Muscle of back (tissue), 11 donors: ENCODE measurements around the gene IBA57. TPM values are rescaled to one million over a fixed set of nuclear protein-coding genes. Genes with fewer than 3 reads are reported as not detected.
"Not testable (repeated sequence)": the region's sequence is repeated elsewhere in the genome, so short reads cannot be mapped to it uniquely, and the experiment has no call there.

Experiments
- DNase-seq, 3 donors: peaks; one replicate each; pipeline versions ENCODE4 v3.0.0 to v3.0.0-alpha.2; 2013
- polyA plus RNA-seq, 10 donors: library from polyadenylated mRNA; unstranded; fragments of 120-200 nt; gene quantifications; one replicate each; pipeline ENCODE4 v1.2.1, GENCODE V29; 2013; ENCODE audit not compliant: insufficient read length in 10 of 10

The IBA57 gene
- polyA plus RNA-seq, 10 donors = 3.6 to 5.7 (median 4.3) TPM

DNA sequence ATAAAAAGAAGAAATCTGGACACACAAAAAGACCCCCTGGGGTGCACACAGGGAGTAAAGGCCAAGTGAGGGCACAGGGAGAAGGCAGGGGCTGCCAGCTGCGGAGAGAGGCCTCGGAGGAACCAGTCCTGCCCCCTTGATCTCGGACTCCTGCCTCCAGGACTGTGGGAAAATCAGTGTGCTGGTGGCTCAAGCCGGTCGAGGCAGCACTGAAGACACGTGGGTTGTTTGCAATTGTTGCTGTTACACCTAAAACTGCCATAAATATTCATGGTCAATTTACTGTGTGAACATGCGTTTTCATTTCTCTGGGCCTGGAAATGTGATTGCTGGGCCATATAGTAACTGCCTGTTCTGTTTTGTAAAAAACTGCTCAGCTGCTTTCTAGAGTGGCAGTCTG is 18.5 kb downstream of the IBA57 start:
- no peak for DNase-seq

DNA sequence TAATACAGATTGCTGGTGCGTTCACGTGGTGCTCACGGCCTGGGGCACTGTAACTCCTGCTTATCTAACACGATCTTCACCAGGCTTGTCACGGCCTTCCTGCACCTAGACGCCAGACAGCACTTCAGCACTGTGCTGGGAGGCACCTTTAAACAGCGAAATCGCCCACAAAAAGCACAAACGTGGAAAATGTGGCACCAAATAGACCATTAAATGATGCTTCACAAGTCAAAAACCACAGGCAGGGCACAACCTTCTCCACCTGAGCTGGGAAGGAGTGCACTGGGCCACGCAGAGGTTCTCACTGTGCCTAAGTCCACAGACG is 20.0 kb downstream of the IBA57 start:
- no peak for DNase-seq

DNA sequence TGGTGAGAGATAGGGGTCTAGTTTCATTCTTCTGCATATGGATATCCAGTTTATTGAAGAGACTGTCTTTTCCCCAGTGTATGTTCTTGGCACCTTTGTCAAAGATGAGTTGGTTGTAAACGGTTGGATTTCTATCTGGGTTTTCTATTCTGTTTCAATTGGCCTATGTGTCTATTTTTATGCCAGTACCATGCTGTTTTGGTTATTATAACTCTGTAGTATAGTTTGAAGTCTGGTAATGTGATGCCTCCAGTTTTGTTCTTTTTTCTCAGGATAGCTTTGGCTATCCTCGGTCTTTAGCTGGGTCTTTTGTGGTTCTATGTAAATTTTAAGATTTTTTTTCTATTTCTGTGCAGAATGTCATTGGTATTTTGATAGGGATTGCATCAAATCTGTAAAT is 22.6 kb downstream of the IBA57 start:
- not testable (repeated sequence) for DNase-seq

DNA sequence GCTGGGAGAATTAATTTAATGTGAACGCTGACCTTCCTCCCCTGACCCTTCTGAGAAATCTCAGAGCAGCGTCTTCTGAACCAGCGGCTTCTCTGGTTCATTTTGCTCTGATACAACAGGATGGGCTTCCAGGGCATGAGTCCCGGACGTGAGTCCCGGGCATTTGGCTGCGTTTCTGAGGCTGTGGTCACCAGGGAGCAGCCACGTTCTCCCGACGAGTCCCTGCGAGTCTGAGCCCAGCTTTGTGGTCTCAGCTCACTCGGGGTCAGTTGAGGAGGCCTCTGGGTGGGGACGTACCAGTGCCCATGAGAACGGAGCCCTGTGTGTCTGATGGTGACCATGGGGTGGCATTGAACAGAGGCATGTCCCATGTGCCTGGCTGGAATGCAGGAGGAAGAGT is 24.6 kb downstream of the IBA57 start:
- no peak for DNase-seq

DNA sequence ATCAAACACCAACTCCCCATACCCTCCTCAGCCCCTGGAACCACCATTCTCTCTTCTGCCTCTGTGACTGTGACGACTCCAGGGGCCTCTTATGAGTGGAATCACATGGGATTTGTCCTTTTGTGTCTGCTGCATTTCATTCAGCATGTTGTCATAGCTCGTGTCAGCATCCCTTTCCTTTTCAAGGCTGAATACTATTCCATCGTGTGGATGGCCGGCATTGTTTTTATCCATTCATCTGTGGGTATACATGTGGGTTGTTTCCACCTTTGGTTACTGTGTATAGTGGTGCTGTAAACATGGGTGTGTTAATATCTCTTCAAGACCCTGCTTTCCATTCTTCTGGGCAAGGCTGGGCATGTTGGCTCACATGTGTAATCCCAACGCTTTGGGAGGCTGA is 25.2 kb downstream of the IBA57 start:
- DNase-seq = no peak

DNA sequence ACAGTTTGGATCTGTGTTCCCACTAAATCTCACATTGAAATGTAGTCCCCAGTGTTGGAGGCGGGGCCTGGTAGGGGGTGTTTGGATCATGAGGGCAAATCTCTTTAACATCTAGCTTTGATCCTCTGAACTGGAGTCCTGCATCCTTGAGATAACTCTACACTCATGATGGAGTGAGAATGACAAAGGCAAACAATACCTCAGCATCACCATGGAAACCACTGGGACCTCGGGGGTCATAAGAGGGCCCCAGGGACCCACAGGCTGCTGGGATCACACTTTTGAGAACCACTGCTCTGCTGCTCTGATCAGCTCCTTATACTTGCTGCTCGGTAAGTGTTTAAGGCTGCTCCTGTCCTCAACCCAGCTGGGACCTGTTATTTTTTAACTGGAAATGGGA is 28.8 kb downstream of the IBA57 start:
- DNase-seq = no peak

DNA sequence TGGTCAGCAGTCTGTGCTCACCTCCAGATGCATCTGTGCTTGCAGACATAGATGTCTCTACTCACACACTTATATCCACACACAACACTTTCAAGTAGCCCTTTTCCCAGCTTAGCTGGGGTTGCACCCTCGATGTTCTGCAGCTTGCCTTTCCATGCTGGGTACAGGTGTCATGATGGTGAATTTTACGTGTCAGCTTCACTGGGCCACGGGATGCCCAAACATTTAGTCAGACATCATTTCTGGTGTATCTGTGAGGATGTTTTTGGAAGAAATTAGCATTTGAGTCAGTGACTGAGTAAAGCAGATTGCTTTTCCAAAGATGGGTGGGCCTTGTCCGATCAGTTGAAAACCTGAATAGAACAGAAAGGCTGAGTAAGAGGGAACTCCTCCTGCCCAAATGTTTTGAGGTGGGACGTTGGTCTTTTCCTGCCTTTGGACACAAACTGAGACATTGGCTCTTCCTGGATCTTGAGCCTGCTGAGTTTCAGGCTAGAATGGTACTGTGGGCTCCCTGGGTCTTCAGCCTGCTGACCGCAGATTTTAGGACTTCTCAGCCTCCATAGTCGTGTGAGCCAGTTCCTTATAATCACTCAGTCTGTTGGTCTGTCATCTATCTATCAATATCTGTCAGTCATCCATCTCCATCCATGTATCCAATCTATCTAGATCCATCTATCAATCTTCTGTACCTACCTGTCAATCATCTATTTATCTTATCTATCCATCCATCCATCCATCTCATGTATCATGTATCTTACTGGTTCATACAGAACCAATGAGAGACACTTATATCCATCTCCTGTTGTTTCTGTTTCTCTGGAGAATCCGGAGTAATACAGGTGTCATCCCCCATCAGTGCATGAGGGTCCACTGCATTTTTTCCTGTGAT is 29.6 kb downstream of the IBA57 start:
- no peak for DNase-seq

DNA sequence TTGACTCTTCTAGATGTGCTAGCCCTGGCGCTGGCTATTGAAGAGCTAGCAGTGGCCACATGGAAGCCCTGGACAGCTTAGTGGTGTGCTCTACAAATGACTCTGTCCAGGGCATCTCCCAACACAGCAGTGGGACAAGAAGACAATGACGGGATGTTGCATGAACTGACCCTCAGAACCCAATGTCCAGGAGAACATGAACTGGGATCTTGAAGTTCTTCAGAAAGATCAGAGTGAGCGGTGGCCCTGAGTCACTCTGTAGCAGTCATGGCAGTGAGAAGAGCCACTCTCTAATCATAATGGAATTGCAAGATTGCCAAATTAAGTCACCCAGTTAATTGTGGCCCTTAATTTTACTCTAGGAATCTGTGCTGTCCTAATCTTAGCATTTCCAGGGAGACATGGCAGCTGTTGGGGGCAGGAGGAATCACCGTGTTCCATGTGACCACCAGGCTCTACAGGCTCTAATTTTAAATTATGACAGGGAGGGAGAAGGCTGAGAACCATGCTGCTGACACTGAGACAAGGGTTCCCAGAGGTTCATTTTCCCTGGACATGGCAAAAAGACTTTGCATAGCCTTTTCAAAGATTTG is 32.0 kb downstream of the IBA57 start:
- peak in 2 of 3 donors; percentile 6 to 51 for DNase-seq

DNA sequence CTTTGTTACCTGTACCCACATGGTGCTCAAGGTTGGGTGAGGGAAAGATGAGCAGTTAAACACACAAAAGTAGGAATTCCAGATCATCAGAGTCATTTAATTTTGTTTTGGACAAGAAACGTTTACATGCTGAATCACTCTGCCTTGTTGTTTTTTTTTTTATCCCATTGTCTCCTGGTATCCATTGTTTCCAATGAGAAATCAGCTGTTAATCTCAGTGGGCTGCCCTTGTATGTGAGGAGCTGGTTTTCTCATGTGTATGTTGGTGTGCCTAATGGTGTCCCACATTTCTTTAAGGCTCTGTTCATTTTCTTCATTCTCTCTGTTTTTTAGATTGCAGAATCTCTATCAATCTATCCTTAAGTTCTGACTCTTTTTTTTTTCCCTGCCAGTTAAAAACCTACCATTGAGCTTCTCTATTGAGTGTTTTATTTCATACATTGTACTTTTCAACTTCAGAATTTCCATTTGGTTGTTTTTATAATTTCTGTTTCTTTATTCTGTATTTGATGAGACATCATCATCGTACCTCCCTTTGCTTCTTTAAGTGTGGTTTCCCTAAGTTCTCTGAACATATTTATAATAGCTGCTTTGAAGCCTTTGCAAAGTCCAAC is 33.5 kb downstream of the IBA57 start:
- DNase-seq = no peak

DNA sequence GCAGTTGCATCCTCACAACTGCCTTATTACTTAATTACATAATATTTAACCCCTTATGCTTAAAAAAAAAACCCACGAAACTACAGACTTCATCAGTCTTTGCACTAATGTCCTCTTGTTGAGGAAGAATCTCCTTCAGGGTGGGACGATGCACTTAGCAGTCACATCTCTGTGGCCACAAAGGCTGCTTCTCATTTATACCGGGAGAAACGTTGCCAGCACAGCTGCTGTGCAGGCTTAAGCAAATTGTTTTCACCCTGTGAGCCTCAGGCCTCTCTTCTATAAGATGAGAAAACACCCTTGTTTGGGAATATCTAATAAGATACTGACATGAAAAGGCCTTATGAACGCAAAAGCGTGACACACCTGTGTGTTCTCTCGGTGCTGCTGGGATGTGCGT is 39.4 kb downstream of the IBA57 start:
- DNase-seq = peak in 2 of 3 donors; percentile 42 to 75

DNA sequence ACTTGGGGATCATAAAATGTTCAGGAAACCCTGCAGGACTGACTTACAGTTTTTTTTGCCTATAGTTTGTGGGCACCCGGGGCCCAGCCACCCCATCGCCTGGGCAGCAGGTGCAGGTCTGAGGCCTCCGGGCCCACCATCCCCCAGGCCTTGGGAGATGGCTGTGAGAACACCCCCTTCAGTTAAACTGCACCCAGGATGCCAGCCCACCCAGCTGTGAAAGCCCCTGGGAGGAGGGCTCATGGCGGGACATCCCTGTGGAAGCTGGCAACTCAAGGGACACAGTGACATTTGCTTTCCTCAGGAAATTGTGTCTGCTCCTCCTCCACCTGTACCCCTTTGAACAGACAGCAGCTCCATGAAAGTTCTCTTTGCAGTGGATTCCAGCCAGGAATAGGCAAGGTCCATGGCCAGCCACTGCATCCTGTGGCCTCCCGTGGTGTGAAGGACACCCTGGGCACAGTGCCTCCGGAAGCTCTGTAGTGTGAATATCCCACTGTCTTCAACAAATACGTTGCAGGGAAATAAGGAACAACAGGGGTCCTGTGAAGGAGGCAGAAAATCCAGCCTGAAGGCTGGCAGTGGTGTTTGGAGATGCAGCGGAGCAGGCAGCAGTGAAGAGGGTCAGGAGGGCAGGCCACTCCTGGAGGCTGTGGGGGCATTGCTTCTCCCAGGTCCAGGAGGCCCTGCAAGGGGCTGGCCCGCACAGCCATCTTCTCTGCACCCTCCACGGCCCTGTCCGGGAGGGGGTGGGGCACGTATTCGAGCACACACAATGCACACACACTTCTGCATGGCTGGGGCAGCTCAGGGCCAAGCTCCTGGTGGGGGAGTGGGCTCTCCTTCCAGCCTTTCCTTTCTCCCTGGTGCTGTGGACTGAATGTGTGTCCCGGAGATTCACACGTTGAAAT is 40.2 kb downstream of the IBA57 start:
- peak in 1 of 3 donors; percentile 12 for DNase-seq

DNA sequence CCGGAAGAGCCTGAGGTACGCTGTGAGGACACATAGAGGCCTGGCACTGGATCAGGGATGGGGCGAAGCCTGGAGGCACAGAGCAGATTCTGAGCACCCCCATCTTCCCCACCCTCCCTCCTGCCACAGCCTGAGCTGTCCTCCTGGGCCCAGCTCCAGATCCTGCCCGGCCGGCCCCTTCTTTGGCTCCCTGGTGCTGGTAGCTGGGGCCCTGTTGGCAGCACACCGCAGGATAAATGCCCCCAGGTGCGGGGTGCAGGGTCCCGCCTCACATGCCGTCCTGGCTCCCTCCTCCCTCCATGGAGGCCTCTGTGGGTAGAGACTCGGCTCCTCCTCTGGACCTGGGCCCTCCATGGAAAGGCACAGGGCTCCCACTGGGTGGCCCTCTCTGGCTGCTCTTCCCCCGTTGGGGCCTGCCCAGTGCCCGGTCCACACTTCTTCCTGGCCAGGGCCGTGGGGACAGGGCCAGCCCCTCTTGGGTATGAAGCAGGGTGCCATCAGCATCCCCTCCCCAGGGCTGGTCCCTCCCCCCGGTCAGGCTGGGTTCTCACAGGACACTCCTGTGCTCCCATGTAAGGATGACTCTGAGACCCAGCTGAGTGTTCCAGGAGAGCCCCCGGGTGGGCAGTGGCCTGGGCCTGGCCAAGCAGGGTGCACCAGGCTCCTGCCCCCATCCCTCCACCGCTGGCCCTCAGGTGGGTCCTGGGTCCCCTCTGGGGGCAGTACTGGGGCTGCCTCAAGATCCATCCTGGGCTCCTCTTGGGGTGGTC is 41.2 kb downstream of the IBA57 start:
- peak in 1 of 3 donors; percentile 8 for DNase-seq

DNA sequence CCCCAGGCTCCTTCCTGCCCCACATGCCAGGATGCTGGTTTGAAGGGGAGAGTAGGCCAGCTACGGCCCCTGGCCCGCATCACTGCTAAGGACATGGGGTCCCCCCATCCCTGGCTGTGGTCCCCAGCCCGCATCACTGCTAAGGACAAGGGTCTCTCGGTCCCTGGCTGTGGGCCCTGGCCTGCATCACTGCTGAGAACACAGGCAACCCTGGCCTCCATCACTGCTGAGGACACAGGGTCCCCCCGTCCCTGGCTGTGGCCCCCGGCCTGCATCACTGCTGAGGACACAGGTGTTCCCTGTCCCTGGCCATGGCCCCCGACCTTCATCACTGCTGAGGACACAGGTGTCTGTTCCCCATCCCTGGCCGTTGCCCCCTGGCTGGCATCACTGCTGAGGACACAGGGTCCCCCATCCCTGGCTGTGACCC is 41.8 kb downstream of the IBA57 start:
- no peak for DNase-seq

DNA sequence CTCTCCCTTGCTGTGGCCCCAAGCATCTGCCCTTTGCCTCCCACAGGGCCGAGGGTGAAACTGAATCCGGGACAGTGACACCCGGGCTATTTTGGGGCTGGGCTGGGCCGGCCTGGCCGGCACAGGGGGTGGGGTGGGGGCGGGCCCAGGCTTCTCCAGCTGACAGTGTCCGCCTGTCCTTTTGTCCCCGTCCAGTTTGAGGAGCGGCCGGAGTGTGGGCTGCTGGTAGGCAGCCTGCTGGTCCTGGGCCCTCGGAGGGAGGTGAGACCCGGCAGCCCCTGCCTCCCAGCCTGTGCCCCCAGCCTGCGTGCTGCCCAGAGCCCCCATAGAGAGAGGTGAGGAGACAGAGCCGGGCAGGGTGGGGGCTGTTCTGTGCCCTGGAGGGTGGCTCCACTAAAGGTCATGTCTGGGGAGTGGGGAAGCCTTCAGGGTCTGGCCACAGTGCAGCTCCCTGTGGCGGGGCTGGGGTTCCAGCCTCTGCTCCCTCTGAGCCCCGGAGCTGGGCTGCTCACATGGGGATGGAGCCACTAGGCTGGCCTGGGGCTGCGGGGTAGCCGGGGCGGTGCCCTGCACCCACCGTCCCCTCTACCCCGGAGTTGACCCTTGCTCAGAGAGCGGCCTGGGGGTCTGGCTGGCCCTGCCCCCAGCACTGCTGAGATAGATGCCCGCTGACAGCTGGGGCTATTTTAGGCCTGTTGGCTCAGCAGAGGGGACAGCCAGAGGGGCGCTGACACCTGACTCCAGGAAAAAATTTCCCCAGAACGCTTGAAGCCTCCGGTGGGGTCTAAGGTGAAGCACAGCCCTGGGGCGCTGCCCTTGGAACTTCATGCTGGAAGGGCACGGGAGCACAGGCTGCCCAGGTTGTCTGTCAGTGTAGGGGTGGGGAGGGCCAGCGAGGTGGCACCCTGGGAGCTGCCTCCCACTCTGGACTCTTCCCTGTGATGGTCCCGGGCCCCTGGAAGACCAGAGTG is 42.5 kb downstream of the IBA57 start, which contains the start of gene OBSCN:
OBSCN (plus strand) TSS at position 194 of the 971 bp plus-strand sequence. CDS start 3,740 bp downstream, outside the sequence.
- peak in 2 of 3 donors; percentile 35 to 55 for DNase-seq

DNA sequence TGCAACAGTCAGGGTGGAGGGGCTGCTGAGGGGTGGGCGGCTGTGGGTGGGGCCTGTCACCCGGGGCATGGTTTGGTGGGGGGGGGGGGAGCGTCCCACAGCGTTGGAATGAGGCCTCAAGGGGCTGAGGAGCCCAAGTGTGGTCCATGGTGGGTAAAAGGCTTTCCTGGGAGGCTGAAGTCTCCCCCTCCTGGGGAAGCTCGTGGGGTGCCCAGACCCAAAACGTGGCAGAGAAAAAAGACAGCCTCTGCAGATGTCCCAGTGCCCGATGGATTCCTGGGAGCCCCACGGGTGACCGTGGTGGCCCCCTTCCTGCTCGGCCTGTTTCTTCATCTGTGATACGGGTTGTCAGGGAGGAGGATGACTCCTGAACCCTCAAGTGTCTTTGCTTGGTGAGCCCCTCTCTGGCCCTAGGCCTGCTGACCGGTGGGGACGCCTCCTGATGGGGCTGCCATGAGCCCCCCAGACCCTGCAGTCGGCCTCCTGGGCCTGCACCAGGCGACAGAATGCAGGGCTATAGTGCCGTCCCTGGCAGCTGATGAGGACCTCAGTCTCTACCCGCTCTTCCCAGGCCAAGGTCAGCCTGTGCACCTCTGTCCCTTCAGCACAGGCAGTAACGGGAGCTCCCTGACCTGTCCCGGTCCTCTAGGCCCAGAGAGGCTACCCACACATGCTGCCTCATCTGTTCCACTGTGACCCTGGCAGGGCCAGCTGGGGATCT is 43.4 kb downstream of the IBA57 start:
- no peak for DNase-seq

DNA sequence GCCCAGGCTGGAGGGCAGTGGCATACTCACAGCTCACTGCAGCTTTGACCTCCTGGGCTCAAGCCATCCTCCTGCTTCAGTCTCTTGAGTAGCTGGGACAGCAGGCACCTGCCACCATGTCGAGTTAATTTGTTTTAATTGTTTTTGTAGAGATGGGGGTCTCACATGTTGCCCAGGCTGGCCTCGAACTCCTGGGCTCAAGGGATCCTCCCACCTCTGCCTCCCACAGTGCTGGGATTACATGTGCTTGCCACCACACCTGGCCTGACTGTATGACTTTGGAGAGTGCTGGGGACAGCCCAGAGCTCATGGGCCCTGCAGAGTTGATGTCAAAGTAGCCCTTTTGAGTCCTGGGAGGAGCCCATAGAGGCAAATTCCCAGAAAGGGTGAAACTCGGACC is 44.1 kb downstream of the IBA57 start:
- DNase-seq = no peak

DNA sequence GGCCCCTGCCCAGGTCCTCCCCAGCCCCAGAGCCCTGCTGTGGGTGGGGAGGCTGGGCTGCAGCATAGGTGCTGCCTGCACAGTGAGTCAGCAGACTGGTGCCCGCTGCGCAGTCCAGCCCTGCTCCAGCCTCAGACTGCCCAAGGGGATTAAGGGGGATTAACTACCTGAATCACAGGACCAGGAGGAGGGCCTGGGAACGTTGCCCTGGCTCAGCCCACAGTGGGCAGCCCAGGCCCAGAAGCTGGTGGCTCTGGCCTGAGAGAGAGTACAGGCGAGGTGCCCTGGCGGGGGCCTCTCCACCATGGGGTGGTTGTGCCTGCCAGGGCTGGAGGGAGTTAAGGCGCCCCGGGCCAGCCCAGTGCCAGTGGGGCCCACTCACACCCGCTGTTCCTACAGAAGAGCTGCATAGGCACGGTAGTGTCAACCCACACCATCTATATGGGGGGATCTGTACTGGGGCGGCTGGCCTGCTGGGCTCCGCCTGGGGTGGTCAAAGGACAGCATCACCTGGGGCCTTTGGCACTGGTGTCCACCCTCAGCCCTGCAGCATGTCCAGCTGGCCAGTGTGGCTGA is 44.6 kb downstream of the IBA57 start:
- peak in 1 of 3 donors; percentile 15 for DNase-seq

DNA sequence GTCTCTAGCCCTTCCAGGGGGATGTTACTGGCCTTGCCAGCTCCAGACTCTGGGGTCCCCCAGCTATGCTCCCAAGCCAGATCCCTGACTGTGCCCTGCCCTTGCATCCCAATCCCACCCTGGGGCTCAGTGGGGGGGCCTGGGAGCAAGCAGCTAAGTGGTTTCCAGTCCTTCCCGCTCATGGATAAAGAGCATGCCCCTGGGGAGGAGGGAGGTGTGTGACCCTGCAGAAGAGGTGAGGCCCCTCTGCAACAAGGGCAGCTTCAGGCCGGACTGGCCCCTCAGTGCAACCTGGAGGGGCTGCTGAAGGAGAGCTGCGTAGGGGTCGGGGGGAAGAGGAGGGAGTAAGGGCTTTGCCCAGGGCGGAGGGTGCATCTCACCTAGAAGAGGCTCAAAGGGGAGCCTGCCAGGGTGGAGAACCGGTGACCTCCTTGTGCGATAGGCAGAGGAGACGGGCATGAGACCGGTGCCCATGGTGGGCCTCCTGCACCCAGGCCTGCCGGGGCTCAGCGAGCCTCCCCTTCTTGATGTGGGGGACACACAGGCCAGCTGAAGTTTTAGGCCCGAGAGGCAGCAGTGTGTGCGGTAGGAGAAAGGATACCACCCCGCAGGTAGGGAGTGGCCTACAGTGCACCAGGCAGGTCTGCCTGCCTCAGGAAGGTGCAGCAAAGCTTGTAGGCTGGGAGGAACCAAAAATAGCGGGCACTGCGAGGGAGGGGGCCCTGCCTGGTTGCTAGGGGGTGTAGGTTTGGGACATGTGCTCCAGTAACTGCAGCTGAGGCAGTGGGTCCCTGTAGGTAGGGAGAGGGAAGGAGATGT is 45.3 kb downstream of the IBA57 start:
- DNase-seq = no peak
